Transverse colon (tissue), 4 donors: ENCODE measurements around the gene KLK6. TPM values are rescaled to one million over a fixed set of nuclear protein-coding genes. Genes with fewer than 3 reads are reported as not detected.

Experiments used
- DNase-seq: peaks from one replicate; pipeline ENCODE4 v3.0.0-alpha.2; 2019
- H3K27ac ChIP-seq, 4 donors: fragments of 200-600 bp; sonication (generic); 2 replicates each; pipeline ENCODE4 v1.5.1; 2016 to 2018; ENCODE audit warnings: inconsistent platforms in 4 of 4
- H3K27me3 ChIP-seq: fragments of 200-600 bp; sonication (generic); 2 replicates; pipeline ENCODE4 v1.5.1; 2017; ENCODE audit warnings: inconsistent platforms
- H3K36me3 ChIP-seq, 4 donors: fragments of 200-600 bp; sonication (generic); 2 replicates each; pipeline ENCODE4 v1.5.1; 2017 to 2019; ENCODE audit warnings: inconsistent platforms in 4 of 4
- H3K4me1 ChIP-seq, 4 donors: fragments of 200-600 bp; sonication (generic); 2 replicates each; pipeline ENCODE4 v1.5.1; 2017 to 2020; ENCODE audit warnings: inconsistent platforms in 4 of 4
- H3K4me3 ChIP-seq, 4 donors: fragments of 200-600 bp; sonication (generic); 1 replicate in 1 of 4; 2 replicates in 3 of 4; pipeline versions ENCODE4 v1.5.1 to v1.6.1; 2017 to 2019; ENCODE audit warnings: inconsistent platforms in 4 of 4
- H3K9me3 ChIP-seq, 2 donors: fragments of 200-600 bp; sonication (generic); 2 replicates each; pipeline ENCODE4 v1.5.1; 2017 to 2019; ENCODE audit warnings: inconsistent platforms in 2 of 2
- CTCF ChIP-seq, 5 experiments: fragments of 200-600 bp in 3 of 5; fragments of 450-650 bp in 2 of 5; sonication (generic) in 3 of 5; IDR thresholded peaks; 1 replicate in 2 of 5; 2 replicates in 3 of 5; pipeline ENCODE4 v1.5.1; 2016 to 2017; ENCODE audit warnings: antibody characterized with exemption in 5 of 5, inconsistent platforms in 3 of 5, mild to moderate bottlenecking in 2 of 5, moderate library complexity in 1 of 5
- EP300 ChIP-seq: sonication (generic); formaldehyde crosslinking; IDR thresholded peaks from one replicate; pipeline ENCODE4 v1.6.1; 2017; ENCODE audit warnings: antibody characterized with exemption, low read depth
- POLR2A ChIP-seq: fragments of 450-650 bp; IDR thresholded peaks from one replicate; pipeline ENCODE4 v1.6.1; 2016; ENCODE audit warnings: antibody characterized with exemption, mild to moderate bottlenecking, moderate library complexity
- POLR2AphosphoS5 ChIP-seq, 3 donors: sonication (generic); formaldehyde crosslinking; IDR thresholded peaks; one replicate each; pipeline ENCODE4 v1.6.1; 2016; ENCODE audit warnings: antibody characterized with exemption in 3 of 3
- WGBS, 2 donors: methylation state at CpG; one replicate each; pipeline ENCODE4 v1.1.5; 2018; ENCODE audit warnings: low coverage in 1 of 2; 5-methylcytosine and 5-hydroxymethylcytosine counted together
- in situ Hi-C, 4 donors: fragments of 200-750 bp; cut with MboI; loops; one replicate each; pipeline versions ENCODE4 v1.15.0 to v1.15.1; 2017; ENCODE audit warnings: low sequenced_read_pairs in 3 of 4, low pct_ligation_motif_present in 1 of 4, low pct_unique_long_range_greater_than_20kb in 1 of 4
- intact Hi-C: fragments of 100-400 bp; cut with DNase I; formaldehyde crosslinking; loops from one replicate; pipeline ENCODE4 v1.15.1; 2023; ENCODE audit warnings: low total_unique reads
- total RNA-seq, 4 donors: library from RNA; depleted of rRNA; stranded (reverse); fragments of >200 nt; gene quantifications; one replicate each; pipeline ENCODE4 v1.1.0, GENCODE V29; 2016

Gene KLK6
- total RNA-seq, 4 donors from 2014 or later: not detected

- Histone ChIP-seq H3K9me3 (no peaks in the 10 kb centered on the region), H3K4me3 (no peak overlapping the region), H3K36me3 (no peaks in the 10 kb centered on the region), H3K27ac (no peak overlapping the region), H3K27me3 (peaks cover 40% of the 10 kb centered on the region), H3K4me1 (no peaks in the 10 kb centered on the region)
- no peak for DNase-seq
- 41 to 46% methylated on average over 5 to 20 of the region's 20 CpGs for WGBS, 2 donors
- TF ChIP-seq EP300 (no peak), POLR2A (no peak), CTCF (IDR thresholded peaks at IDR 0.05) (no peak), POLR2AphosphoS5 (IDR thresholded peaks at IDR 0.05) (no peak)
- in situ Hi-C loops: no loop called here
- intact Hi-C loops: no loop called here
Observed at GRCh38 chr19:50967929-50968715, 1.3 kb downstream of the KLK6 start.

DNA sequence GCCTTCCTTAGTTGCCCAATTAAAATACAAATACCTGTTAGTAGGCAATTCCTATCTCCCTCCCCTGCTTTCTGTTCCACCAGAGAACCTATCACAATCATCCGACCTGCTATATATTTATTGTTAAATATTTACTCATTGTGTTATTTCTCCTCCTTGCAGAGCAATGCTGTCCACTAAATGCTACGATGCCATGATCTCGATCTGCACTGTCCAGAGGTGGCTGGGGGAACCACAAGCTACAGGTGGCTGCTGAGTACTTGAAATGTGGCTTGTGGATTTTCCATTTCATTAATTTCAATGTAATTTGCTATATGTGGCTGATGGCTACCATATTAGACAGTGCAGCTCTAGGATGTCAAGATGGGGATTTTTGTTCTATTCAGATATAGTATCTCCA, 5.1 kb downstream of the KLK6 start:
- 33 to 64% methylated on average over 3 of the region's 3 CpGs for WGBS, 2 donors
- Histone ChIP-seq H3K27me3 (peaks cover 23% of the 10 kb centered on the region), H3K4me1 (no peaks in the 10 kb centered on the region), H3K9me3 (no peaks in the 10 kb centered on the region), H3K4me3 (no peak overlapping the region), H3K27ac (no peak overlapping the region), H3K36me3 (no peaks in the 10 kb centered on the region)
- intact Hi-C loops (no loop called here), in situ Hi-C loops (no loop called here)
- TF ChIP-seq POLR2A (no peak), POLR2AphosphoS5 (IDR thresholded peaks at IDR 0.05) (no peak), CTCF (IDR thresholded peaks at IDR 0.05) (no peak), EP300 (no peak)
- no peak for DNase-seq

DNA sequence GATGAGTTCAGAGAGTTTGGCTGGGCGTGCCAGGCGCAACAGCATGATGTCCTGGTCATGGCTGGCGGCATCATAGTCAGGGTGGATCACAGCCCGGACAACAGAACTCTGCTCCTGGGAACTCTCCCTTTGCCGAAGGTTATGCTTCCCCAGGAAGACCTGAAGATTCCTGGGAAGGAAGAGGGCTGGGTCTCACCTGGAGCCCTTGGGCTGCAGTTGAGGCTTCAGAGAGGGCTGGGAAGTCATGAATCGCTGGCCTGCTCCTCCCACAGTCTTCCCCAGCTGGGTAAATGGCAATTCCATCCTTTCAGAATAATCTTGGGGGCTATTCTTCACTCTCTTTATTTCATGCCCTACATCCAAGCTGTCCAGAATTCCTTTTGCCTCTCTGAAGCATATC, 6.0 kb downstream of the KLK6 start:
- no peak for TF ChIP-seq CTCF (IDR thresholded peaks at IDR 0.05)
- TF ChIP-seq EP300: no peak
- no peak for TF ChIP-seq POLR2A
- TF ChIP-seq POLR2AphosphoS5 (IDR thresholded peaks at IDR 0.05): no peak
- 84% methylated on average over 5 of the region's 6 CpGs; no CpG with 5 or more reads in 1 of the 2 donors for WGBS, 2 donors
- intact Hi-C loops (no loop called here), in situ Hi-C loops (no loop called here)
- H3K27me3 ChIP-seq: peaks cover 21% of the 10 kb centered on the region
- H3K36me3 ChIP-seq: no peaks in the 10 kb centered on the region
- H3K9me3 ChIP-seq: no peaks in the 10 kb centered on the region
- DNase-seq: no peak
- no peak overlapping the region for H3K27ac ChIP-seq
- H3K4me1 ChIP-seq: no peaks in the 10 kb centered on the region
- H3K4me3 ChIP-seq: no peak overlapping the region

GRCh38 chr19:50962245-50962644, 7.1 kb downstream of the KLK6 start:
- in situ Hi-C loops: no loop called here

More at GRCh38 chr19:50962245-50962644, 7.1 kb downstream of the KLK6 start:
- 76 to 100% methylated on average over 1 of the region's 1 CpG for WGBS, 2 donors
- no peak for TF ChIP-seq EP300
- TF ChIP-seq CTCF (IDR thresholded peaks at IDR 0.05): no peak
- no peak for TF ChIP-seq POLR2AphosphoS5 (IDR thresholded peaks at IDR 0.05)
- TF ChIP-seq POLR2A: no peak
- DNase-seq: no peak
- no peaks in the 10 kb centered on the region for H3K36me3 ChIP-seq
- intact Hi-C loops: no loop called here
- H3K4me3 ChIP-seq: no peak overlapping the region
- H3K27ac ChIP-seq: no peak overlapping the region
- peaks cover 22% of the 10 kb centered on the region for H3K27me3 ChIP-seq
- H3K9me3 ChIP-seq: no peaks in the 10 kb centered on the region
- no peaks in the 10 kb centered on the region for H3K4me1 ChIP-seq
